ENCODE data around the gene DEPDC7.

DNA sequence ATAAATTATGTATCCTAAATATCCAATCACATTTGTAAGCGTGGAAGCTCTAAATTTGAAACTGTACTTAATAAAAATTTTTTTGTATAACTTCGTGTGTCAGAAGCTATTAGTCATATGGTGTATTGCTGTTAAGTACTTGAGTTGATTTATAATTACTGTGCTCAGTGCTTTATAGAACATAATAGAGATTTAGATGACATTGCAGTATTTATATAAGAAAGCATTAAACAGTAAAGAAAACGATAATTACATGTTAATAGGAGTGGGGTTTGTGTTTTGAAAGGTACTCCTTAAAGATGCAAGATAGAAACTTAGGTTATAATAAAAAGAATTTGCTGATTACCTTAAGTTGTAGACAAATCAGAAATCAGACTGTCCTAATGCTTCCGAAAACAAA lies 17.8 kb downstream of the DEPDC7 start:
- TF ChIP-seq, protein P1, sequence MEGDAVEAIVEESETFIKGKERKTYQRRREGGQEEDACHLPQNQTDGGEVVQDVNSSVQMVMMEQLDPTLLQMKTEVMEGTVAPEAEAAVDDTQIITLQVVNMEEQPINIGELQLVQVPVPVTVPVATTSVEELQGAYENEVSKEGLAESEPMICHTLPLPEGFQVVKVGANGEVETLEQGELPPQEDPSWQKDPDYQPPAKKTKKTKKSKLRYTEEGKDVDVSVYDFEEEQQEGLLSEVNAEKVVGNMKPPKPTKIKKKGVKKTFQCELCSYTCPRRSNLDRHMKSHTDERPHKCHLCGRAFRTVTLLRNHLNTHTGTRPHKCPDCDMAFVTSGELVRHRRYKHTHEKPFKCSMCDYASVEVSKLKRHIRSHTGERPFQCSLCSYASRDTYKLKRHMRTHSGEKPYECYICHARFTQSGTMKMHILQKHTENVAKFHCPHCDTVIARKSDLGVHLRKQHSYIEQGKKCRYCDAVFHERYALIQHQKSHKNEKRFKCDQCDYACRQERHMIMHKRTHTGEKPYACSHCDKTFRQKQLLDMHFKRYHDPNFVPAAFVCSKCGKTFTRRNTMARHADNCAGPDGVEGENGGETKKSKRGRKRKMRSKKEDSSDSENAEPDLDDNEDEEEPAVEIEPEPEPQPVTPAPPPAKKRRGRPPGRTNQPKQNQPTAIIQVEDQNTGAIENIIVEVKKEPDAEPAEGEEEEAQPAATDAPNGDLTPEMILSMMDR (IDR thresholded peaks at IDR 0.05; ENCODE audit: poor library complexity), result no peak
- TF ChIP-seq EZH2 (IDR thresholded peaks at IDR 0.05; ENCODE audit: borderline replicate concordance), result no peak
